Measurements from ENCODE around the gene TEX19.

DNA sequence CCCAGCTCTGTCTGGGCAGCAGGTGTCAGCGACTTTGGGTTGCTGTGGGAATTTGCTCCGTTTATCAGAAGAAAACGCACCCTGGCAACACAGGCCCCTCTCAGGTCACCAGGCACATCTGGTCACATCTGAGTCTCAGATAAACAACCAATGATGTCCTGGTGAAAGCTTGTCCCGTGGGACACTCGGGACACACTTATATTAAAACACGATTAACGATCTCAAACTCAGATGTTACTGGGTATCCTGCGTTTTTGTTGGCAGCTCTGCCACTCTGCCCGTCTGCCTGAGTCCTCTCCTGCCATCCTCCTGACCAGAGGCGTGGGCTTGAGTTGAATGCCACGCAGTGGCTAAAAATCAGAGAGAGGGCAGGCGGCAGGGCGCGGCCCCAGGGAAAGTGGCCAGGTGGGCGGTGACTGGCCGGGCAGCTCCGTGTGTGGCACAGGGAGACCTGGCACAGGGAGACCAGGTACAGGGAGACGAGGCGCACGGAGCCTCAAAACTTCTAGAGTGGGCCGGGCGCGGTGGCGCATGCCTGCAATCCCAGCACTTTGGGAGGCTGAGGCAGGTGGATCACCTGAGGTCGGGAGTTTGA, 27.6 kb upstream of the TEX19 start:
- TF ChIP-seq, protein P1, sequence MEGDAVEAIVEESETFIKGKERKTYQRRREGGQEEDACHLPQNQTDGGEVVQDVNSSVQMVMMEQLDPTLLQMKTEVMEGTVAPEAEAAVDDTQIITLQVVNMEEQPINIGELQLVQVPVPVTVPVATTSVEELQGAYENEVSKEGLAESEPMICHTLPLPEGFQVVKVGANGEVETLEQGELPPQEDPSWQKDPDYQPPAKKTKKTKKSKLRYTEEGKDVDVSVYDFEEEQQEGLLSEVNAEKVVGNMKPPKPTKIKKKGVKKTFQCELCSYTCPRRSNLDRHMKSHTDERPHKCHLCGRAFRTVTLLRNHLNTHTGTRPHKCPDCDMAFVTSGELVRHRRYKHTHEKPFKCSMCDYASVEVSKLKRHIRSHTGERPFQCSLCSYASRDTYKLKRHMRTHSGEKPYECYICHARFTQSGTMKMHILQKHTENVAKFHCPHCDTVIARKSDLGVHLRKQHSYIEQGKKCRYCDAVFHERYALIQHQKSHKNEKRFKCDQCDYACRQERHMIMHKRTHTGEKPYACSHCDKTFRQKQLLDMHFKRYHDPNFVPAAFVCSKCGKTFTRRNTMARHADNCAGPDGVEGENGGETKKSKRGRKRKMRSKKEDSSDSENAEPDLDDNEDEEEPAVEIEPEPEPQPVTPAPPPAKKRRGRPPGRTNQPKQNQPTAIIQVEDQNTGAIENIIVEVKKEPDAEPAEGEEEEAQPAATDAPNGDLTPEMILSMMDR (IDR thresholded peaks at IDR 0.05) = no peak
- TF ChIP-seq POLR2A (IDR thresholded peaks at IDR 0.05) = no peak
